VCaP (cell line): ENCODE results near the gene PKHD1.

Experiments used
- H3K27ac ChIP-seq: fragments of 450-650 bp; 2 replicates; pipeline ENCODE4 v1.5.1; 2017
- CTCF ChIP-seq: fragments of 450-650 bp; conservative IDR thresholded peaks from 2 replicates; pipeline ENCODE4 v1.5.1; 2017; ENCODE audit warnings: mild to moderate bottlenecking, moderate library complexity

Gene PKHD1

GRCh38 chr6:51842804-51843378 lies 244.5 kb downstream of the PKHD1 start:
- H3K27ac ChIP-seq: peak overlapping the region; percentile 10; the same call in 1 of the 2 replicates
- no peak for TF ChIP-seq CTCF

DNA sequence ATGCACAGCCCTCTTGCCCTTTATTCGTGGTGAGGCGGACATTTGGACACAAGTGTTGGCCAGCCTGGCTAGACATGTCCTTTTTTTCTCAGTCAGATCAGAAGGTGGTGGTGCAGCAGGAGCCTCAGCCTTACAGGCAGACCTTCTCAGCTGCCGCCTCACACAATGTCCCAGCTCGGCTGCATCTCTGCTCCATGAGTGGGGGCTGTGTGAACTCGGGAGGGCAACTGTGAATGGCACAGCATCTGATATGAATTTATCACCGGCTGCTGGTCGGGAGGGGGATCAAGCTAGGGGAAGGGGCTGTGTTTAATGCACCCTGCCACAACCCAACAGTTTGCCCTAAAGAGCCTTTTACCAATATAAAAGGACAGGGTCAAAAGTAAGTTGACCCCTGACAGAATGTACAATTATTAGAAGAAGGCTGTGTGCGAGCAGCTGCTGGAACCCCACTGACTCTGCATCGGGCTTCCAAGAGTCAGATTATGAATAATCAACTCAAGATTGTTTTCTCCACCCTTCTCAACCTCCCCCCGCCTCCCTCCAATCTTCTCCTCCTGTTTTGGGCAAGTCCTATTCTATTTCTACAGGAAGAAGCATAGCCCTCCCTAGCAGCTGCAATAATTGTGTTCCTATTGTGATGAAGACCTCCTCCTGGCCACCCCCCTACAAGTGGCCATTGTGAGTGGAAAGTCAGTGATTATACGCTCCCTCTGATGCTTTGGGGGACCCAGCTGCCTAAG lies 245.2 kb downstream of the PKHD1 start:
- no peak for TF ChIP-seq CTCF
- no peak overlapping the region for H3K27ac ChIP-seq

- H3K27ac ChIP-seq: no peak overlapping the region
Observed at GRCh38 chr6:51841626-51842025, 245.8 kb downstream of the PKHD1 start.

DNA sequence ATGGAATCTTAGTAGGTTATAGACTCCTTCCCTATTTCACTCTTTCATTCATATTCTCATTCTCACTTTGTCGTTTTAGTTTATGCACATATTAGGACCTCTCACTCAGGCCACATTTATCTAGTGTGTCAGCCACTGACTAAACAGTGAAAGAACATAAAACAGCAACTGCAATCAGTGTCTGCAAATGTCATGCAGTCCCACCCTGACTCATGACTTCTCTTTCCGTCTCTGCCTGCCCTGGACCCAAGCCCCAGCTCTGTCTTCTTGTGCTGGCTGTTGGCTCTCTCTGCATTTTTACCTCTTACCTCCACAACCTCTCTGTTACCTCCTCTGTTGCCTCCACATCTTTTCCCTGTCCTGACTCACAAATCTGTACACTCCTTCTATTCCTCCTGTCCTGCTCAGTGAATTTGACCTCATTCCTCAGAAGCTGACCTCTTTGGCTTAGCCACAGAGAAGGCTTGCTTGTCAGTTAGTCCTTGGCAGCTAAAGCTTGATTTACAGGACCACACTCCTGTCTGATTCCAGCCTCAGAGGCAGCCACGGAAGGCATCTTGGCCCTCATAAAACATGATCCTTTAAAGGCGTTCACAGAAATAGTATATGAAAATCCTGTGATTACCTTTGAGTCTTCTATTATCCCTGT lies 247.6 kb downstream of the PKHD1 start:
- TF ChIP-seq CTCF: no peak
- no peak overlapping the region for H3K27ac ChIP-seq

More at GRCh38 chr6:51841626-51842025, 245.8 kb downstream of the PKHD1 start:
- no peak for TF ChIP-seq CTCF

DNA sequence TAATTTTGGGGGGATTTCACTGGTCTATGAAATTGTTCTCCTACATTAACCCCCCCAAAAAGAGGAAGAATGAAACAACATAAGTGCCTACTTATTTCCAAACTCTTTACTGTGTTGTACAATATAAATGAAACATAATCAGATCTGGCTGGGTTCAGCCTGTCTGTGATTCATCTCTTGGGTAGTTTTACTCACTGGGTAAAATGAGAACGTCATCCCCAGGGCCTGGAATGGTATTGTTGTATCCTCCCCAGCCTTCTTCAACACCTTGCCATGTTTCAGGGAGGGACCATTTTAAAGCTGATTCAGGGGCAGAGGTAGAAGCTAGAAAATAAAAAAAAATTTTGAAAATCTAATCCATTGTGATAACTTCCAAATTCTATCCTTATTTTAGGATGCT lies 256.7 kb downstream of the PKHD1 start:
- TF ChIP-seq CTCF: no peak
- no peak overlapping the region for H3K27ac ChIP-seq

GRCh38 chr6:51827580-51827979 lies 259.8 kb downstream of the PKHD1 start:
- no peak for TF ChIP-seq CTCF
- H3K27ac ChIP-seq: no peak overlapping the region

GRCh38 chr6:51824940-51825339 lies 262.5 kb downstream of the PKHD1 start:
- no peak for TF ChIP-seq CTCF
- no peak overlapping the region for H3K27ac ChIP-seq
